ENCODE data around the gene TLE1.

The TLE1 gene

DNA sequence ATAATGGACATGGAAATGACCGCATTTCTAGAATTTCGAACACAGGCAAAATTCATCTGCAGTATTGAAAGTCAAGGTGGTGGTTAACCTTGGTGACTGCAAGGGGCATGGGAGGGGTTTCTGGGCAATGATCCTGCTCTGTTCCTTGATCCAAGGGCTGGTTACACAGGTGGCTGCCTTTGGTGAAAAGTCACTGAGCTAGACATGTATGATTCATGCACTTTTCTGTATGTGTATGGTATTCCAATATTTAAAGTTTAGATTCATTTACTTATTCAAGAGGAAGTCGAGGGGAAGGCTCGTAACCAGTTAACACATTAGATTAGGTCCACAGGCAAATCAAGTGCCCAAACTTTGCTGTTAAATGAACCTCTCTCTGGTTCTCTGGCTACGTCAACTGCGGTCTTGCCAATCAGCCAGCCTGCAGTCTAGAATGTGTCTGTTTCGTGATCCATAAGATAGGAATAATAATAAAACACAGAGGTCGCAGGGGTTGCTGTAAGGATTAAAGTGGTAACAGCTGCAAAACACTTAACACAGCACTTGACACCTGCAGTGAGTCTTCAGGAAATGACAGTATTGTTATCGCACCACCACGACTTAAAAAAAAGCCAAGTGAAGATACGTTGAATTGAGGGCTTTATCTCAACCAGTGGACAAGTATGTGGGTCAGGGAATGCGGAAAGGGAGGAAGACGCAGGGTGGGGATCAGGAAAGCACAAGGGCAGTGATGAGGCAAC lies 92.5 kb downstream of the TLE1 start:
- TF ChIP-seq GATA3 (IDR thresholded peaks at IDR 0.05; ENCODE audit: low read depth, low read length) (no peak), GATA2 (IDR thresholded peaks at IDR 0.05; ENCODE audit: low read depth, low read length) (no peak)

DNA sequence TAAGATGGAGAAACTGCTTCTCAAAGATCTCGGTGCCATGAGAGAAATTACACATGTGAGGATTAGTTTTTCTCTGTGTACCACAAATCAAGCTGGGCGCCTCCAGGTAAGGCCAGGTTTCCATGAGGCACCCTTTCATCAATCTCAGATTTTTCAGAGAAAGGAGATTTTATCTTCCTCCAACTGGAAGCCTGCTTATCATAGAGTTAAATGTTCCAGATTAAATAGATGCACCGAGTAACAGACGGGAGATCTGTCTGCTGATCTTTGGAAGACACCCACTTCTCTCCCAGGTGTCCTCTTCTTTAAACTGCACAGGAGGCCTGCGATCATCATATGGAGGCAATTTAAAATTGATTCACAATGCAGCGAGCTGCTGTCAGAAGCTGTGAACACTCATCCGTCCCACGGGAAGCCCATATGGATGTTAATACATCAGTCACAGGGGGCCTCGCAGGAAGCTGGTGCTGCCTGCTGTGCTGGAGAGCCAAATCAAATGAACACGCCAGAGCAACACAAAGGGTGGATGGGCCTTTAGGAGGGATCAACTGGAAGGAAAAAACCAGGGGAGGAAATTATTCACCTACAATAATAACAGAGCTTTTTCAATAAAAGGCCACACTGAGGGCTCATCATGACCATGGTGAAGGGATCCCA lies 93.3 kb downstream of the TLE1 start:
- peak; percentile 88 for TF ChIP-seq GATA2 (IDR thresholded peaks at IDR 0.05; ENCODE audit: low read depth, low read length)
- TF ChIP-seq GATA3 (IDR thresholded peaks at IDR 0.05; ENCODE audit: low read depth, low read length) = peak; percentile 68

DNA sequence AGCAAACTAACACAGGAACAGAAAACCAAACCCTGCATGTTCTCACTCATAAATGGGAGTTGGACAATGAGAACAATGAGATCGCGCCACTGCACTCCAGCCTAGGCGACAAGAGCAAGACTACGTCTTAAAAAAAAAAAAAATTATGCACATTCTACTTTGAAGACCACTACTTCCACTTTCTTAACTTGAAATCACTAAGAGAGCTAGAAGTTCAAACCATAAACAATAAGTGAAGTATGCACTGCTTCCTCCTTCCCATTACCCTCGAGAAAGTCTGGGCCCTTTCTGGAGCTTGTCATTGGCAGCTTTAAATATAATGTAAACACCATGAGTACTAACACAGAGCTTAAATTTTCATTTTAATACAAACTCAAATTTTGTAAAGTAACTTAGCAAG lies 94.9 kb downstream of the TLE1 start:
- TF ChIP-seq GATA2 (IDR thresholded peaks at IDR 0.05; ENCODE audit: low read depth, low read length) (no peak), GATA3 (IDR thresholded peaks at IDR 0.05; ENCODE audit: low read depth, low read length) (no peak)

DNA sequence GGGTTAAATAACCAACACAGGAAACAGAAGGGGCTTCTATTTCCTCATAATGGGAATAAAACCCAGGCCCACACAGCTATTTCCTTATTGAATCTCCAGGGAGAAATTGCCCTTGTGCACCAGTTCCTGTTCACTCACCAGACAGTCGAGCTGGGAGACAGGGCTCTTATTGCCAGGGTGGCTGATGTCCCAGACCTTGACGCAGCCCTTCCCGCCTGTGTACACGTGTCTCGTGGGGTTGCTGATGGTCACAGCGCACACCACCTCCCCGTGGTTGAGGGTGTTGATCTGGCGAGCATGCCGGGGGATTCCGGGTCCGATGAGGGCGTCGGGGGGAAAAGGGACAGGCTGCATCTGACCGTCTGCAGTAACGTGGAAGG lies 96.5 kb downstream of the TLE1 start:
- no peak for TF ChIP-seq GATA3 (IDR thresholded peaks at IDR 0.05; ENCODE audit: low read depth, low read length)
- TF ChIP-seq GATA2 (IDR thresholded peaks at IDR 0.05; ENCODE audit: low read depth, low read length) = no peak

DNA sequence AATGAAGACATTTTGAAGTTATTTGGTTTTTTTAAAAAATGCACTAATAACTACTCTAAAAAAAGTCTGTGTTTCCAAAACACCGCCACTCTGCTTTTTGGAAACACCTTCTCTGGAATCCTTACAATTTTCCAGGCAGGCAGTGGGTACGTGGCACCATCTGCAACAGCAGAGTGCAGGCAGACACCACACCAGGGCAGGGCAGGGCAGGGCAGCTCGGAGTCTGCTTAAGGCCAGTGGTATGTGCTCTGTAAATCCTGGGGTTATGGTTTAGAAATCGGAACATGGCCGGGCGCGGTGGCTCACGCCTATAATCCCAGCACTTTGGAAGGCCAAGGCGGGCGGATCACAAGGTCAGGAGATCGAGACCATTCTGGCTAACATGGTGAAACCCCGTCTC lies 97.6 kb downstream of the TLE1 start:
- TF ChIP-seq GATA3 (IDR thresholded peaks at IDR 0.05; ENCODE audit: low read depth, low read length) (no peak), GATA2 (IDR thresholded peaks at IDR 0.05; ENCODE audit: low read depth, low read length) (no peak)

DNA sequence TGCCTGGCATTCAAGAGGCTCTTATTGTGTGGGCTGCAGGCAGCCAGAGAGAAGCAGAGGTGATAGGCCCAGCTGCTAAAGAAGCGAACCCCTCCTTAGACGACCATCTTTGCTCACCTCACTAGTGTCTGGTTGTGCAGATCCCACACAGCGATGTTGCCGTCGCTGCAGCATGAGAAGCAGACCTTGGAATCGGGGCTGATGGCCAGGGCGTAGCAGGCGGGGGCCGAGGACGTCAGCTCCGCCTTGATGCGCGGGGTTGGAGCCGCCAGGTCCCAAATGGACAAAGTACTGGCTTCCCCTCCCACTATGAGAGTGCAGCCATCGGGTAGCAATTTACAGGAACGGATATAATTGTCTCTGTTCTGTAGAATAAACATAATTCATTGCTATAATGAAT lies 98.7 kb downstream of the TLE1 start:
- TF ChIP-seq GATA2 (IDR thresholded peaks at IDR 0.05; ENCODE audit: low read depth, low read length) (no peak), GATA3 (IDR thresholded peaks at IDR 0.05; ENCODE audit: low read depth, low read length) (no peak)

DNA sequence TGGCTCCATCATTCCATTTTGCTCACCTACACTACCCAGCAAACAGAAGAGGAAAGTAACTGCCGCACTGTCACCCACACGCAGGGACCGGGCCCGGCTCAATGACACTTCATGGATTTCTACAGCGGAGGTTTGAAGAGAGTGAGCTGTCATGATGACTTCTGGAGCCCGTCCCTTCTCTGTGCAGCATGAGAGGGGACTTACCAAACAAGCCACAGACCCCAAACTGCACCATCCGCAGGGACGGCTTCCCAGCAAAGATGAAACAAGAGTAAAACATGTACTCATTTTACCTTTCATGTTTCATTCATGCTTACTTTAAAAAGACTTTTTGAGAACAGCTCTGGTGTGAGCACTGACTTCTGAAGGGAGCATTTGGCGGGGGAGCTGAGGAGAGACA lies 99.5 kb downstream of the TLE1 start:
- TF ChIP-seq GATA2 (IDR thresholded peaks at IDR 0.05; ENCODE audit: low read depth, low read length) (no peak), GATA3 (IDR thresholded peaks at IDR 0.05; ENCODE audit: low read depth, low read length) (no peak)

DNA sequence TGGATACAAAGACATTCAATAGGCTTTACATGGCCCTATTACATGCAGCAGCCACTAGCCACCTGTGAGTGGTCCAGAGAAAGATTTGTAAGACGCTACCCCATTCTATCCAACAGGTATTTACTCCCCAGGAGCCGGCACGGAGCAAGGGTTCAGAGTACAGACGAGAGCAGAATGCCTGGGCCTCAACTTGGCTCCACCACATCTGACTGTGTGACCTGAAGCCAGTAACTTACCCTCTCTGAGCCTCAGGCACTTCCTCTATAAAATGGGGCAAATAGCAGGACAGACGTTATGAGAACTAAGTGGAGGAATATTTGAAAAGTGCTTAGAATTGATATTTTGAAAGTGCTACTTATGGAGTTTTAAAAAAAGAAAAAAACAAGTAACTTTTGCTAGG lies 100.0 kb downstream of the TLE1 start:
- TF ChIP-seq GATA2 (IDR thresholded peaks at IDR 0.05; ENCODE audit: low read depth, low read length) (no peak), GATA3 (IDR thresholded peaks at IDR 0.05; ENCODE audit: low read depth, low read length) (no peak)

DNA sequence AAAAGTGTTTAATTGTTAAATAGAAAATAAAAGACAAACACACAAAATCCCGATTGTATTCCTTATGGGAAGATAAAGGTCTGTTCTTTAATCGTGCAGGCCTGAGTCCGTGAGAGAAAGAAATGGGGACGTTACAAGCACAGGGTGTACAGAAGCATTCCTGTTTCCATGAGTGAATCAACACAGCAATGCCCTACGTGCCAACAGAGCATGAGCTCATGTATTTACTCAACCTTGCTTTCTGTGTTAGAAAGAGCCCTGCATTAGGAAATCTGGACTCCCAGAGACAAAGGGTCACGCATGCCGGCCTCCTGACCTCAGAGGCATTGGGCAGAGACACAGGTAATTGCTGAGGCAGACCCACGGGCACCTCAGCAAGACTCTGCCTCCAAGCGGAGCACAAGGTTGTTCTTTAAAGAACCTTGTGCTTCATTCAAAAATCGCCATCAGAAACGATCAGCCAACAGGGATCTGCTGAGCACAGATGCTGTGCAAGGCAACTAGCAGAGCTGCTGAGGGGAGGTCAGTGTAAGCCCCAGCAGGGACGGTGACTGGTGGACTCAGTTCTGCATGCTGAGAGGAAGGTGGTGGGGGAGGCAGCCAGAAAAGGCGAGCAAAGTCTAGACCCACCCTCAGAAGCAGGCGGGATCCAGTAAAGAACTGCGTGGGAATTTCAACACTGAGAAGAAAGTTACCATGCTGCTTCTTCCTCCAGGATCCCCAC lies 101.0 kb downstream of the TLE1 start:
- TF ChIP-seq GATA2 (IDR thresholded peaks at IDR 0.05; ENCODE audit: low read depth, low read length) = no peak
- no peak for TF ChIP-seq GATA3 (IDR thresholded peaks at IDR 0.05; ENCODE audit: low read depth, low read length)

DNA sequence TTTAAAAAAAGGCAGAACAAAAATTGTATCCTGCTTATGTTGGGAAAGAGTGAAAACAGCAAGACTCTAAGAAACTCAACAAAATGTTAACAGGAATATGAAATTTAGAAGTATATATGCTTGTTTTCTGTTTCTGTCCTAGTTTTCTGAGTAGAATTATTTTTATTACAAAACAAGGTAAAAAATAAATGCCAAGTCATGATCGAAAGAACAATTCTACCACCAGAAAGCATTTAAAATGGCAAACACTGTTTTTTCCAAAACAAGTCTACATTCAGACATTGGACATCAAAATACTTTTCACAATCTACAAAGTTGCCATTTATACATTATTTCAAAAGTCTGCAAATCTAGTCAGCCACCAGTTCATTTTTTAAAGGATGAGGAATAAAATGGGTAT lies 102.6 kb downstream of the TLE1 start:
- TF ChIP-seq GATA2 (IDR thresholded peaks at IDR 0.05; ENCODE audit: low read depth, low read length) (no peak), GATA3 (IDR thresholded peaks at IDR 0.05; ENCODE audit: low read depth, low read length) (no peak)

DNA sequence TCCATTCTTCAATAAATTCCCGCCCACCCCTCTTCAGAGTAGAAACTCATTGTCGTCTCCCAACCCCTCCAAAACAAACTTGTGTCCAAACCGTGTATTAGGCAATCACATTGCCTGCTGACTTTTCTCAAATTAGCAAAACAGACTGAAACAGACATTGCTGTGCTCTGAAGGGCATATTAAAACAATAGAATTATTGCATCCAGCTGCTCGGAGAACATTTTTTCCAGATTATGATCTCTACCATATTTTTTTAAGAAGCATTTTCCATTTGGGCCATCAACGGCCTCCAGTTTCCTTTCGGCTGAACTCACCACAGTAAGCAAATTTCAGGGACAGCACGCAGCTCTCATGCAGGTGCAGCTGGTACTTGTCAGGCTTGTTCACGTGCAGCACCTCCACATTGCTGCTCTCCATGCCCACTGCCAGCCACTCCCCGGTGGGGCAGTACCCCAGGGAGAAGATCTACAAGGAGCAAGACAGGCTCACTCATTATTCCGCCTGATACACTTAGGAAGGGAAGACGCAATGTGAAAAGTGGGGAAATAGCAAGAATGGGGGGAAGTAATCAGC lies 104.1 kb downstream of the TLE1 start:
- TF ChIP-seq GATA2 (IDR thresholded peaks at IDR 0.05; ENCODE audit: low read depth, low read length) (peak; percentile 73), GATA3 (IDR thresholded peaks at IDR 0.05; ENCODE audit: low read depth, low read length) (no peak)

DNA sequence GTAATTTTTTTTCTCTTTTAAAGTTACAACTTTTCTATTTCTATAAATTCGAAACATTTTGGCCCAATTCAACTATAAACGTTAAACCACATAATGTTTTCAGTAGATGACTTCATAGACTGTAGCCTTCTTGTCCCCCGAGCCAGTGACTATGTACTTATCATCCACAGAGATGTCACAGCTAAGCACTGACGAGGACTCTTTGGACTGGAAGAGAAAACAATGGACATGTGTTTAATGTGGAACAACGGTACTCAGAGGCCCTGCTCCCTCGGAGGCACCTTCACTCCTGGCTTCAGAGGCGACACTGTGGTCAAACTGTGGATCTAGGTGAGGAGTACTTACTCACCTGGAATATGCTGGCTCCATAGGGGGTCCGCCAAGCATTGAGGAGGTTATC lies 105.2 kb downstream of the TLE1 start:
- no peak for TF ChIP-seq GATA2 (IDR thresholded peaks at IDR 0.05; ENCODE audit: low read depth, low read length)
- no peak for TF ChIP-seq GATA3 (IDR thresholded peaks at IDR 0.05; ENCODE audit: low read depth, low read length)

DNA sequence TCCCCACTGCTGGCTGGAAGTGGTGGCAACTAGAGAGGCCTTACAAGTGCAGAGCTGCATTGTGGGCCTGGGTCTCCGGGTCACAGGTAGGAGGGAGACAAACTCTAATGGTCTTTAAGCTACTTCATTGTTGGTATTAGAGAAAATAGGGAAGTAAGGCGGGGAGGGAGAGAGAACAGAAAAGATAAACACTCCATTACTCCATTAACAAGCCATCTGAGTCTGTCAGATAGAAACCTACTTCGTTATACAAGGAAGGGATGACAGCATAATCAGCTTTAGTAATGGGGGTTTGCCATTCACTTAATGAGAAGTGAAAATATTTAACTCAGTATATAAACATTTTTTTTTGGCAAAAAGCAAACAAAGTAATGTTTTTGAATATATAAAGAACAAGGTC lies 107.4 kb downstream of the TLE1 start:
- TF ChIP-seq GATA2 (IDR thresholded peaks at IDR 0.05; ENCODE audit: low read depth, low read length) (no peak), GATA3 (IDR thresholded peaks at IDR 0.05; ENCODE audit: low read depth, low read length) (no peak)

DNA sequence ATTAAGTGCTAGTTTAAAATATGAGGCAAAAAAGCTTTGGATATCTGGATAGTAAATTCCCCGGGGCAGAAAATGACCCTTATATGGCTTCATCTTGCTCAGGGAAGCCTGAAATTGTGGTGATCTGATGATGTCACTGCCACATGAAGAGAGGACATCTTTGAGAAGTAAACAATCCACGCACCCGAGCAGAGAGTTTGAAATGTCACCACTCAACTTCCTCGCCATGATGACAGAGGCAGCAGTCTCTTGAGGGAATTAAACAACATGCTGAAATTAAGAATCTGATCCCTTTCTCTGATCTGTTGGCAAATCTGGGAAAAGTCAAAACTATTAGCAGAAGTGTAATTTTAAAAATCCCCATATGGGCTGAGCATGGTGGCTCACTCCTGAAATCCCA lies 110.0 kb downstream of the TLE1 start:
- TF ChIP-seq GATA2 (IDR thresholded peaks at IDR 0.05; ENCODE audit: low read depth, low read length) = no peak

Data from SH-SY5Y (cell line).